ENCODE results near the gene ZNF556.

The ZNF556 gene

GRCh38 chr19:2845107-2845506, 22.0 kb upstream of the ZNF556 start:
- no peak for TF ChIP-seq CTCF (IDR thresholded peaks at IDR 0.05; ENCODE audit: control insufficient read depth, extremely low read depth, insufficient read depth)
- no peak overlapping the region for H3K4me3 ChIP-seq (ENCODE audit: low read depth, low read length)
- DNase-seq (ENCODE audit: low read depth), result no peak

- no peak for DNase-seq (ENCODE audit: low read depth)
- no peak for TF ChIP-seq CTCF (IDR thresholded peaks at IDR 0.05; ENCODE audit: control insufficient read depth, extremely low read depth, insufficient read depth)
- no peak overlapping the region for H3K4me3 ChIP-seq (ENCODE audit: low read depth, low read length)
Observed at GRCh38 chr19:2846180-2846894, 20.8 kb upstream of the ZNF556 start.

GRCh38 chr19:2847507-2847906, 19.6 kb upstream of the ZNF556 start:
- H3K4me3 ChIP-seq (ENCODE audit: low read depth, low read length), result no peak overlapping the region
- no peak for DNase-seq (ENCODE audit: low read depth)
- TF ChIP-seq CTCF (IDR thresholded peaks at IDR 0.05; ENCODE audit: control insufficient read depth, extremely low read depth, insufficient read depth), result no peak

- no peak for DNase-seq (ENCODE audit: low read depth)
- TF ChIP-seq CTCF (IDR thresholded peaks at IDR 0.05; ENCODE audit: control insufficient read depth, extremely low read depth, insufficient read depth), result no peak
- no peak overlapping the region for H3K4me3 ChIP-seq (ENCODE audit: low read depth, low read length)
Observed at GRCh38 chr19:2848616-2849015, 18.5 kb upstream of the ZNF556 start.

GRCh38 chr19:2850256-2850925, 16.7 kb upstream of the ZNF556 start:
- no peak for DNase-seq (ENCODE audit: low read depth)
- no peak for TF ChIP-seq CTCF (IDR thresholded peaks at IDR 0.05; ENCODE audit: control insufficient read depth, extremely low read depth, insufficient read depth)
- no peak overlapping the region for H3K4me3 ChIP-seq (ENCODE audit: low read depth, low read length)

- TF ChIP-seq CTCF (IDR thresholded peaks at IDR 0.05; ENCODE audit: control insufficient read depth, extremely low read depth, insufficient read depth), result no peak
- DNase-seq (ENCODE audit: low read depth), result no peak
- H3K4me3 ChIP-seq (ENCODE audit: low read depth, low read length), result no peak overlapping the region
Observed at GRCh38 chr19:2852598-2852997, 14.5 kb upstream of the ZNF556 start.
